PFSK-1 (cell line): Measurements from ENCODE around the gene IL4R.

Experiments
- FOXP2 ChIP-seq: optimal IDR thresholded peaks from 2 replicates; pipeline ENCODE3; 2011; ENCODE audit warnings: borderline replicate concordance, control low read depth, inconsistent platforms; ENCODE audit not compliant: insufficient read depth; ENCODE audit errors: extremely low read length, extremely low read depth
- POLR2AphosphoS5 ChIP-seq: IDR thresholded peaks from 2 replicates; pipeline ENCODE4 v1.6.1; 2012; ENCODE audit warnings: low read depth, mild to moderate bottlenecking, control low read depth, low read length, moderate library complexity
- REST ChIP-seq, 2 experiments: IDR thresholded peaks; 2 replicates each; pipeline versions ENCODE4 v1.6.1 to v1.8.0; 2011 to 2012; ENCODE audit warnings: low read depth in 2 of 2, low read length in 2 of 2, control low read depth in 1 of 2, inconsistent platforms in 1 of 2, mild to moderate bottlenecking in 1 of 2, moderate library complexity in 1 of 2; ENCODE audit not compliant: insufficient read depth in 1 of 2
- SIN3A ChIP-seq: IDR thresholded peaks from 2 replicates; pipeline ENCODE4 v1.6.1; 2012; ENCODE audit warnings: mild to moderate bottlenecking, low read length, moderate library complexity, borderline replicate concordance; ENCODE audit not compliant: insufficient read depth
- TAF1 ChIP-seq: IDR thresholded peaks from 2 replicates; pipeline ENCODE4 v1.6.1; 2012; ENCODE audit warnings: low read length, control low read depth, borderline replicate concordance; ENCODE audit not compliant: insufficient read depth

The IL4R gene

GRCh38 chr16:27345201-27345600 lies 31.4 kb downstream of the IL4R start:
- no peak for TF ChIP-seq SIN3A
- TF ChIP-seq POLR2AphosphoS5 = no peak
- TF ChIP-seq REST (IDR thresholded peaks at IDR 0.05; ENCODE audit: insufficient read depth in 1 of 2, low read depth in 2 of 2, low read length in 2 of 2) = no peak
- no peak for TF ChIP-seq FOXP2
- no peak for TF ChIP-seq TAF1

- TF ChIP-seq TAF1 = no peak
- no peak for TF ChIP-seq FOXP2
- no peak for TF ChIP-seq POLR2AphosphoS5
- TF ChIP-seq SIN3A = no peak
- TF ChIP-seq REST (IDR thresholded peaks at IDR 0.05; ENCODE audit: insufficient read depth in 1 of 2, low read depth in 2 of 2, low read length in 2 of 2) = no peak
Observed at GRCh38 chr16:27346819-27347218, 33.0 kb downstream of the IL4R start.

GRCh38 chr16:27347930-27348685 lies 34.3 kb downstream of the IL4R start:
- TF ChIP-seq FOXP2 (no peak), REST (IDR thresholded peaks at IDR 0.05; ENCODE audit: insufficient read depth in 1 of 2, low read depth in 2 of 2, low read length in 2 of 2) (no peak), SIN3A (no peak), POLR2AphosphoS5 (no peak), TAF1 (no peak)

- TF ChIP-seq SIN3A = no peak
- TF ChIP-seq FOXP2 = no peak
- TF ChIP-seq TAF1 = no peak
- no peak for TF ChIP-seq POLR2AphosphoS5
- TF ChIP-seq REST (IDR thresholded peaks at IDR 0.05; ENCODE audit: insufficient read depth in 1 of 2, low read depth in 2 of 2, low read length in 2 of 2) = no peak
Observed at GRCh38 chr16:27349276-27349675, 35.5 kb downstream of the IL4R start.
